CD4-positive, alpha-beta T cell treated with Interleukin-21 for 1 hour (primary cell): ENCODE data around the gene C10orf67.
"Not testable (repeated sequence)": the region's sequence is repeated elsewhere in the genome, so short reads cannot be mapped to it uniquely, and the experiment has no call there.

ENCODE experiments used
- DNase-seq: peaks from one replicate; pipeline ENCODE4 v3.0.0-alpha.2; 2020

C10orf67 gene

GRCh38 chr10:23263441-23264164 lies 81.0 kb downstream of the C10orf67 start:
- DNase-seq: no peak

GRCh38 chr10:23262928-23263327 lies 81.7 kb downstream of the C10orf67 start:
- no peak for DNase-seq

GRCh38 chr10:23258516-23258915 lies 86.1 kb downstream of the C10orf67 start:
- DNase-seq: no peak

GRCh38 chr10:23253780-23254179 lies 90.8 kb downstream of the C10orf67 start:
- DNase-seq: no peak

- not testable (repeated sequence) for DNase-seq
Observed at GRCh38 chr10:23252859-23253258, 91.7 kb downstream of the C10orf67 start.

- not testable (repeated sequence) for DNase-seq
Observed at GRCh38 chr10:23241779-23242178, 102.8 kb downstream of the C10orf67 start.

- no peak for DNase-seq
Observed at GRCh38 chr10:23238015-23238414, 106.6 kb downstream of the C10orf67 start.

GRCh38 chr10:23230582-23230981 lies 114.0 kb downstream of the C10orf67 start:
- no peak for DNase-seq

- DNase-seq: no peak
Observed at GRCh38 chr10:23217471-23217870, 127.1 kb downstream of the C10orf67 start.

- no peak for DNase-seq
Observed at GRCh38 chr10:23205972-23206642, 138.5 kb downstream of the C10orf67 start.

- DNase-seq: no peak
Observed at GRCh38 chr10:23204773-23205172, 139.8 kb downstream of the C10orf67 start.

- DNase-seq: no peak
Observed at GRCh38 chr10:23203369-23204325, 140.9 kb downstream of the C10orf67 start.

GRCh38 chr10:23202779-23203178 lies 141.8 kb downstream of the C10orf67 start:
- DNase-seq: no peak

GRCh38 chr10:23201837-23202236 lies 142.8 kb downstream of the C10orf67 start:
- DNase-seq: no peak

GRCh38 chr10:23200997-23201652 lies 143.5 kb downstream of the C10orf67 start:
- DNase-seq: no peak

- DNase-seq: no peak
Observed at GRCh38 chr10:23200586-23200985, 144.0 kb downstream of the C10orf67 start.

- DNase-seq: no peak
Observed at GRCh38 chr10:23199768-23200511, 144.7 kb downstream of the C10orf67 start.

GRCh38 chr10:23198940-23199767 lies 145.4 kb downstream of the C10orf67 start:
- DNase-seq: no peak

- DNase-seq: no peak
Observed at GRCh38 chr10:23198610-23198939, 146.0 kb downstream of the C10orf67 start.

- DNase-seq: no peak
Observed at GRCh38 chr10:23197416-23197861, 147.2 kb downstream of the C10orf67 start.

GRCh38 chr10:23196915-23197314 lies 147.7 kb downstream of the C10orf67 start:
- DNase-seq: no peak
